Stimulated activated CD4-positive, alpha-beta T cell treated with anti-CD3 and anti-CD28 coated beads, Interleukin-12 subunit alpha, Interleukin-12 subunit beta, amount 100 ng/mL, for 48 hours (primary cell): Measurements from ENCODE around the gene STMN1.
"Not testable (repeated sequence)": the region's sequence is repeated elsewhere in the genome, so short reads cannot be mapped to it uniquely, and the experiment has no call there.

Experiments
- DNase-seq, 3 donors: peaks; one replicate each; pipeline ENCODE4 v3.0.0-alpha.2; 2020; ENCODE audit warnings: low read depth in 2 of 3, low spot score in 1 of 3

The STMN1 gene

DNA sequence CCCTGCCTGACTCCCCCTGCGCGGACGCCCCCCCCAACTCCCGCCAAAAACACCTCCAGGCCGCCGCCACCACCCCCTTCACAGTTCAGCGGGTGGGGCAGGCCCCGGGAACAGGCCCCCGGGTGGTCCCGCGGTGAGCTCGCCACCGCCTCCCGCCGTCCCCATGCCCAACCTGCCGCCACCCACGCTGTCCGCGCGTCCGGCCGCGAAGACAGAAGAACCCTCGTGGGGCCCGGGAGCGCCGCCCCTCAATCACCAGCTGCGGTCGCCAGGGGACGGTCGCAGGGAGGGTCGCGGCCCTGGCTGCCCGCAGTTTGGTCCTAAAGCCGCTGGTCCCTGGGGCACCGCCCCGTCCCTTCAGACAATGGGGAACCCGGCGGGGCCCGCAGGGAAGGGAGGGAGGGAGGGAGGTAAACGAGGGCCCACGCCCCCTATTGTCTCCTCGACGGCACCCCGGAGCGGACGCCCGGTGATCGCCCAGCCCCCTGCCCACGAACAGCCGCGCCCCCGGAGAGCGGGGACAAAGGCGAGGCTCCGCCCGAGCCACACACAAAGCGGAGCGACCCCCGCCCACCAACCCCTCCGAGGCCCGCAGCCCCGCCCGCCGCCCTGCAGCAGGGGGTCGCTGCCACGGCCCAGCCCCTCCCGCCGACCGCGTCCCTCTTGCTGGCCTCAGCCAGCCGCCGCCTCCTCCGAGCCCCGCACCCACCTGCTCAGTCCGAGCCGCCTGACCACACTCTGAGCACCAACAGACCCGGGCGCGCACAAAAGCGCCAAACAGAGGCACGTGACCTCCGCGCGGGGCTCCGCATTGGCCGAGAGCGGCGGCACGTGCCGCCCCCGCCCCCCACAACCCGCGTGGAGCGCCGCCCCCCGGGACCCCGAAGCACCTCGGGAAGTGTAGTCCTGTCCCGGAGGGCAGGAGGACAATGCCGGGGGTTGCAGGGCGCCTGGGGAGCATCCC, at the start of gene STMN1:
STMN1 (minus strand) TSS at position 740 of the 964 bp plus-strand sequence. CDS start 1,743 bp downstream, outside the sequence.
- peak; percentile 81 to 88 (median 86) for DNase-seq

GRCh38 chr1:25955553-25955952, 49.3 kb upstream of the STMN1 start:
- no peak for DNase-seq

GRCh38 chr1:25954282-25954938, 48.2 kb upstream of the STMN1 start:
- DNase-seq, result no peak

- no peak for DNase-seq
Measured at GRCh38 chr1:25952841-25953401, 46.7 kb upstream of the STMN1 start.

DNA sequence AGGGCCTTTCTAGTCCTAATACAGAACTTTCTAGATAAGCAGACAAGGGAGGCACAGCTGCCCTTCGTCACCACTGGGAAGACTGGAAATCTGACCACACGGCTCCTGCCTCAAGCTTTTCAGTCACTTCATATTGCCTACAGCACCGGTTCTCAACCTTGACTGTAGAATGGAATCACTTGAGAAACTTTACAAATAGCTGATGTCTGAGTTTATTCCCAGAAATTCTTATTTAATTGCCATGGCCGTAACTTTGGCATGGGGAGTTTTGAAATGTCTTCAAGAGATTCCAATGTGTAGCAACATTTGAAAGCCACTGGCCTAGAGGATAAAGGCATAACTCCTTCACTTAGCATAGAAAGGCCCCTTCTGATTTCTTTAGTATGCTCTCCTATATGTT, 42.4 kb upstream of the STMN1 start:
- DNase-seq, result no peak

GRCh38 chr1:25947027-25947426, 40.8 kb upstream of the STMN1 start:
- no peak for DNase-seq

DNA sequence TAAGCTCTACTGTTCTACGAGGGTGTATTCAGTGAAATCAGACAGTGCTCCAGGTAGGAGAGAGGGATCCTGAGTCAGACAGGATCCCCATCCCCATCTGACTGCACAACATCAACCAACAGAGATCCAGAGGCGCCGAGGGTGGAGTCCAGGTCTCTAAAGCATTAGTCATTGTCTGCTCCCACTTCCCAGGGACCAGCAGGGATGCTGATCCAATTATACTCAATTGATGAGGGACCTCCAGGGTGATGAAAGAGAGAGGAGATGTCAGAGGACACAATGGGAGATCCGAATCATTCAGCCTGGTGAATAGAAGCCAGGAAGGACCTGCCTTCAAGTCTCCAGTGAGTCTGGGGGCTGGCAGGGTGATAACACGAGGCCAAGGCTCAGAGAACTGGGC, 39.5 kb upstream of the STMN1 start:
- no peak for DNase-seq

DNA sequence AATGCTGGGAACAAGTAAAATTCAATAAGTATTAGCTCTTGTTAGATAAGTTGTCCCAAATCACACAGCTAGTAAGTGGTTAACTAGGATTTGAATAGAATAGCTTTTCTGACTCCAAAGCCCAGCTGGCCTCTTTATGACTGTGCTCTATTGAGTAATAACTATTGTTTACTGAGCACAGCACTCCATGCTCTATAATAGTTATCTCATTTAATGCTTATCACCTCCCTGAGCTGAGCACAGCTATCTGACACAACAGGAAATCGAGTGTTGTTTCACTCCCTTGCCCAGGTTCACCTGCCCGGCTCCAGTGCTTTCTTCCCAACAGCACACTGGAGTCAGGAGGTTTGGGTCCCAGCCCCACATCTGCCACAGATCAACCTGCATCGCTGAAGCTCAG, 38.8 kb upstream of the STMN1 start:
- DNase-seq, result no peak

DNA sequence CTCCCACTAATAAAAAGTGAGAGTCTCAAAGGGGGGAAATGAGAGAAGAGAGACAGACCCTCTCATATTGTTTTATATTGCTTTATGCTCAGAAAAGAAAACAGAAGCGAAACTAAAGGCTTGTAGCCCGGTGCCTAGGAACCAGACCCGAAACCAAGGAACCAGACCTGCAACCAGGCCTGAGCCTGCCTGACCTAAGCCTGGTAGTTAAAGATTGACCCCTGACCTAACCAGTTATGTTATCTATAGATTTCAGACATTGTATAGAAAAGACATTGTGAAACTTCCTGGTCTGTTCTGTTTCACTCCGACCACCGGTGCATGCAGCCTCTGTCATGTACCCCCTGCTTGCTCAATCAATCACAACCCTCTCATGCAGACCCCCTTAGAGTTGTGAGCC, 37.3 kb upstream of the STMN1 start:
- DNase-seq, result not testable (repeated sequence)

GRCh38 chr1:25936947-25937346, 30.7 kb upstream of the STMN1 start:
- DNase-seq, result no peak

DNA sequence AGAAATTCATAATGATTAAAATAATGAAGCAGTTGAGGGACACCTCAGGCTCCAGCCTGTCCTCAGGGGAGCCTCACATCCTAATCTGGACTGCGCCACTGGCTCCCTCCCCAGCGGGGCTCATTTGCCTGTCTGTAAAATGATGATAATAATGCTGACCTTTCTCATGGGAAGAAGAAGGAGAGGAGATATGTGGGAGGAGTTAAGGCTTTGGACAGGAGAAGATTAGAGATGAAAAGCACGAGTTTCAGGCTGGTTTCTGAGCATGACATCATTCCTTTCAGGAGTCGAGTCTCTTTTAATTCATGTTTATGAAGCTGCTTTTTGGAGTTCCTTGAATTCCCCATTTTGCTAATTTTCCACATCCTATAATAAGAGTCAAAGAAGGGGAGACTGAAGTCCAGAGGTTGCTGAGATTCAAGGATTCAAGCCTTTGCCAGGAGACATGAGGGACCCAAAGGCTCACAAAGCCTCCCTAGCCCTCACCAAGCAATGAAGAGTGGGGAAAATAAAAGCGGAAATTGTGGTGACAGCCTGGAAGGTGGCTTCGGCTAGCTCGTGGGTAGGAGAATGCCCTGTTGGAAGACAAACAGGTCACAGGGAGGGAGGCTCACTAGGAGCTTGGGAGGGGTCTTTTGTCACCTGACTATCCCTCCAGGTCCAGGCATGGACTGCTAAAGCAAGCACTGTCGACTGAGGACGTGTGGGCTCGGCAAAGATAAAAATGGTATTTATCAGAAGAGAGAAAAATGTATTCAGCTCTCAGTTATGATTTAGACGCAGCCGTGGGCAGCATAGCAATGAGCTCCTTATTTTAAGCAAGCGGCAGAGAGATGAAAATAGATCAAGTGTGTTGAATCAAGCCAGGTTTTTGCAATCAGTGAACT, 27.5 kb upstream of the STMN1 start:
- no peak for DNase-seq

GRCh38 chr1:25932811-25933400, 26.7 kb upstream of the STMN1 start:
- not testable (repeated sequence) for DNase-seq

DNA sequence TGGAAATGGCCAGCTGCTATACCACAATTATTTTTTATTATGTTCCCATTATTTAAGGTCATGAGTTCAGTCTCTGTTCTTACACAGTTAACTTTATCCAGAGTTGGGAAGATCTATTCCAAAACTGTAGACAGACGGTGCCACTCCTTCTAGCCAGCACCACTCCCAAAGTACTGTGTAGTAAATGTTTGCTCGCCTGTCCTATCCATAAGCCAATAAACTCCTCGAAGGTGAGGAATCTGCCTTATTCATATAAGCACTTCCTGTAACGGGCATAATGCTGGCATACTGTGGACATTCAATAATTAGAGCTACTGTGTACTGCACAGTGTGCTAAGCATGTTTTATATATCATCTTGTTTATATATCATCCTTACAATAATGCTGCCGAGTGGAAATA, 26.1 kb upstream of the STMN1 start:
- DNase-seq, result no peak

GRCh38 chr1:25929016-25929415, 22.8 kb upstream of the STMN1 start:
- DNase-seq, result no peak

GRCh38 chr1:25927521-25928265, 21.5 kb upstream of the STMN1 start:
- DNase-seq, result no peak

DNA sequence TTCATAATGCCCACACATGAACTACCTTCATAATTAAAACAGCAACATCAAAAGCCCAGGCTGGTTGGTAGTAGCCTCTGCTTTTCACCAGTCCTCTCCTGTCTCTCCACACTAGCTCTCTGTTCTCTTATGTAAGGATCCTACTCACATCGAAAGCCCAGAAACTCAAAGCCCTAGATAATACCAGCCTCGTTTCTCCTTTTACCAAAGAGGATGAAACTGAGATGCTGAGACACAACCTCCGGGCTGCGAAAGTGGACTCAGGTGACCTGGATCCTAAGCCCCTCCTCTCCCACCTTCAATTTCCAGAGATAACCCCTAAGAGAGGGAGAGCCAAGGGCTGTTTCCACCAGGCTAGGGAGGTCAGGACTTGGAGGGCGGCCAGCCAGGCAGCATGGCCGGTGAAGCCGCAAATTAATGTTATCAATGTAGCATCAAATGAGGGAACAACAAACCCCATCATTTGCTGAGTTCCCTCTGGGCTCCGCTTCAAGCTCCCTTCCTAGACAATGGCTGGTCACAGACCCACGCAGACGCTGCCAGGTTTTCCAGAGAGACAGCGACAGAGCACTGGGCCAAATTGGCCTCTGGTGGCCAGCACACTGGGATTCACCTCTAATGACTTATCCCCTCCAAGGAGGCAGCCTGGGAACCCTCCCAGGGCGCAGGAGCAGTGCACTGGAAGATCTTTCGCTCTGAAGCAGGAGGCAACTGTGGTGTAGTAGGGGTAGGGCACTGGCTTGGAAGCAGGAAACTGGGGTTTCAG, 20.7 kb upstream of the STMN1 start:
- no peak for DNase-seq

DNA sequence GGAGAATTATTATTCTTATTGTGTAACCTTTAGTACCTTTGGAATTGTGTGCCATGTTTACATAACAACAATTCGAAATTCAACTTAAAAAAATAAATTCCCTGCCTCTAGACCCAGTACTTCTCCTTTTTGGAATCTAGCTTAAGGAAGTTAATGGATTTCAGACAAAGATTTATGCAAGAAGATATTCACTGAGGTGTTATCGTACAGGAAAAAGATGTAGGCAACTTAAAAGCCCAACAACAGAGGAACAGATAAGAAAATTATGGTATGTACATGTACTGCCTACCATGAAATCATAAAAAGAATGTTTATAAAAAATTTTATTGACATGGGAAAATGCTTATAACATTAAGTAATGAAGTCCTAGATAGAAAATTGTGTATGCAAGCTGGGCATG, 18.2 kb upstream of the STMN1 start:
- no peak for DNase-seq

- peak in 2 of 3 donors; percentile 16 to 17 for DNase-seq
Measured at GRCh38 chr1:25922971-25923552, 16.8 kb upstream of the STMN1 start.
